HG02759 (cell line): ENCODE results near the gene PCDH17.

ENCODE experiments used
- ATAC-seq: cut with Tn5 transposase; IDR thresholded peaks from one replicate; pipeline ENCODE4 v1.9.1; 2021; ENCODE audit warnings: mild to moderate bottlenecking, moderate library complexity; ENCODE audit not compliant: unreplicated experiment

The PCDH17 gene

GRCh38 chr13:57726981-57727380 is 95.4 kb downstream of the PCDH17 start:
- no peak for ATAC-seq

GRCh38 chr13:57734306-57734705 is 102.8 kb downstream of the PCDH17 start:
- no peak for ATAC-seq

GRCh38 chr13:57739089-57739488 is 107.5 kb downstream of the PCDH17 start:
- no peak for ATAC-seq

DNA sequence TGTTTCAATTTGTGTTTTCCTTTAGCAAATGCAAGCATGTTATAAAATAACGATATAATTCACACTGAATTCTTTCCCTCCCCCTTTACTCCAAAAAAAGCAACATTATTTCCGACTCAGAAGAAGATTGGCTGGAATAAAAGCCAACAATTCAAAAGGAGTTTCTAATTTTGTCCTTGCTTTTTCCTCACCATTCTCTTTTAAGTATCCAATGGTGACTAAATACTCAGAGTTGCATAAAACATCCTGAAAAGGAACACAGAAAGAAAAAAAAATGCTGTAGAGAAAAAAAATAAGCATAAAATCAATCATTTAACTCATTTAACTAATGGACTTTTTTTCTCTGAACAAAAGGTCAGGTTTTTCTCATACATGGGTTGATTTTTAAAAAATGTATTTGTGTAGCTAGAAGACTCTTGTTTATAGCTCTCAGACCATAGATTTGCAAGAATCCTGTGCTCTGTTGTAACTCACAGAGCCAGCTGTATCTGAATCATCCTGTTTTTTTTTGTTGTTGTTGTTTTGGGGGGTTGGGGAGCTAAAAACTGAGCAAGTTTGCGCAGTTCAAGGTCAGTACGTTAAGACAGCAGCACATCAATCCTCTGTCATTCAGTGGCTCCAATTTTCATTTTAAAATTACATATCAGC is 108.1 kb downstream of the PCDH17 start:
- no peak for ATAC-seq

DNA sequence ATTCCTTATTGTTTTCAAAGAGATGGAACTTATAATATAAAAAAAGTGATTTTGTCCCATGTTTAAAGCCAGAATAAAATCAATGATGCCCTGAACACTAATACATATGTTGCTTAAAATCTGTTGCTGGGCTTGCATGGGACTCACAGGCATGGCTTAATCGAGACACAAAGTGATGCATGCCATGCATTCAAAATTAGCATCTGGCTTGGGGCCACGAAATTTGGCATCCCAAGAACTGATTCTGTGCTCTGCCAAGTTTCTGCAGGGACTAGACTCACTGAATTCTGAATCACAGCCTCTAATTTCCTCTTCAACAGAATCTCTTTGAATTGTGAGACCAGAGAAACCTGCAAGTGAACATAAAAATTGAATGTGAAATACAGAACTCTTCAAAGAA is 109.2 kb downstream of the PCDH17 start:
- ATAC-seq, result no peak

DNA sequence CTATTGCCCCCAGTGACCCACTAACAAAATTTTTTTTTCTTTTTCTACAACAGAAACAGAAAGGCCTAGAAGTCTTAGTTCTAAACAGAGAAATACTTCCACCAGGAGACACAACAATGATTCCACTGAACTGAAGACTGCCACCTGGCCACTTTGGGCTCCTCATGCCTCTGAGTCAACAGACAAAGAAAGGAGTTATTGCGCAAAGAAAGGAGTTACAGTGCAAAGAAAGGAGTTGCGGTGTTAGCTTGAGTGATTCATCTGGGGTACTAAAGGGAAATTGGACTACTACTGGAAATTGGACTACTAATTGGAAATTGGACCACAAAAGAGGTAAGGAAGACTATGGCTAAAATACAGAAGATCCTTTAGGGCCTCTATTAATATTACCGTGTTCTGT is 116.6 kb downstream of the PCDH17 start:
- no peak for ATAC-seq

GRCh38 chr13:57760951-57761350 is 129.4 kb downstream of the PCDH17 start:
- ATAC-seq, result no peak

- no peak for ATAC-seq
Measured at GRCh38 chr13:57763689-57764088, 132.1 kb downstream of the PCDH17 start.
